Lung (tissue), 12 donors: Measurements from ENCODE around the gene EYS. TPM values are rescaled to one million over a fixed set of nuclear protein-coding genes. Genes with fewer than 3 reads are reported as not detected.
"Not testable (repeated sequence)": the region's sequence is repeated elsewhere in the genome, so short reads cannot be mapped to it uniquely, and the experiment has no call there.

Source experiments
- ATAC-seq: fragments of 200-7000 bp; cut with Tn5 transposase; one replicate; pipeline ENCODE4 v1.9.1; 2020; ENCODE audit warnings: moderate number of reproducible peaks; ENCODE audit not compliant: insufficient read depth, low FRiP score
- DNase-seq, 3 donors: peaks; one replicate each; pipeline ENCODE4 v3.0.0-alpha.2; 2013 to 2017
- H3K27ac ChIP-seq, 2 donors: one replicate each; pipeline ENCODE4 v1.5.1; 2013; ENCODE audit warnings: mild to moderate bottlenecking in 2 of 2, moderate library complexity in 2 of 2, control low read depth in 1 of 2, inconsistent platforms in 1 of 2, low read depth in 1 of 2, low read length in 1 of 2
- H3K27me3 ChIP-seq, 3 donors: one replicate each; pipeline ENCODE4 v1.5.1; 2013; ENCODE audit warnings: low read length in 2 of 3; ENCODE audit not compliant: control insufficient read depth in 3 of 3, insufficient read depth in 3 of 3
- H3K36me3 ChIP-seq, 4 donors: one replicate each; pipeline ENCODE4 v1.5.1; 2013; ENCODE audit warnings: low read length in 4 of 4, mild to moderate bottlenecking in 1 of 4, moderate library complexity in 1 of 4; ENCODE audit not compliant: control insufficient read depth in 4 of 4, insufficient read depth in 4 of 4
- H3K4me1 ChIP-seq, 5 donors: one replicate each; pipeline ENCODE4 v1.5.1; 2013; ENCODE audit warnings: low read length in 5 of 5, mild to moderate bottlenecking in 2 of 5, moderate library complexity in 1 of 5; ENCODE audit not compliant: control insufficient read depth in 5 of 5, insufficient read depth in 5 of 5
- H3K4me3 ChIP-seq: one replicate; pipeline ENCODE4 v1.5.1; 2013; ENCODE audit warnings: mild to moderate bottlenecking, control low read depth, moderate library complexity
- H3K9ac ChIP-seq, 2 donors: one replicate each; pipeline ENCODE4 v1.5.1; 2013; ENCODE audit warnings: low read length in 2 of 2, control low read depth in 1 of 2; ENCODE audit not compliant: insufficient read depth in 1 of 2
- H3K9me3 ChIP-seq, 4 donors: one replicate each; pipeline ENCODE4 v1.5.1; 2013; ENCODE audit warnings: low read length in 3 of 4, mild to moderate bottlenecking in 1 of 4, moderate library complexity in 1 of 4; ENCODE audit not compliant: control insufficient read depth in 4 of 4, insufficient read depth in 3 of 4
- CTCF ChIP-seq: IDR thresholded peaks from 2 replicates; pipeline ENCODE4 v1.5.1; 2012; ENCODE audit warnings: mild to moderate bottlenecking; ENCODE audit errors: control extremely low read depth, extremely low read depth
- WGBS, 2 donors: extraction: QIAGEN DNeasy Blood & Tissue Kit; methylation state at CpG; one replicate each; pipeline ENCODE4 v1.1.7; 2013; 5-methylcytosine and 5-hydroxymethylcytosine counted together
- polyA plus RNA-seq, 2 donors: library from polyadenylated mRNA; stranded (reverse); fragments of 200-250 nt; gene quantifications; one replicate each; pipeline ENCODE4 v1.2.1, GENCODE V29; 2013
- total RNA-seq, 2 donors: library from RNA; depleted of rRNA in 1 of 2; stranded (reverse); fragments of >200 nt in 1 of 2; gene quantifications; one replicate each; pipeline ENCODE4 v1.2.1, GENCODE V29; 2014 to 2021
- donor health status: control.
- donor health status: control.
- donor health status: Bipolar disorder and iron deficiency.
- donor health status: healthy.
- donor health status: DM: yes; HTN: yes; CAD: no.

The EYS gene
- total and polyA plus RNA-seq, 4 donors: 0.06 to 0.34 (median 0.12) TPM

- Histone ChIP-seq H3K27ac (no peak overlapping the region), H3K9ac (no peak overlapping the region), H3K36me3 (no peaks in the 10 kb centered on the region), H3K9me3 (no peaks in the 10 kb centered on the region), H3K27me3 (no peaks in the 10 kb centered on the region), H3K4me1 (no peaks in the 10 kb centered on the region), H3K4me3 (no peak overlapping the region)
- no peak for TF ChIP-seq CTCF
- 36 to 52% methylated on average over 2 of the region's 2 CpGs for WGBS, 2 donors
- no peak for ATAC-seq
- no peak for DNase-seq
Measured at GRCh38 chr6:64482631-64483030, 1224.4 kb downstream of the EYS start.

- DNase-seq: no peak
- H3K27ac ChIP-seq: no peak overlapping the region
- no peak overlapping the region for H3K9ac ChIP-seq
- no peak overlapping the region for H3K4me3 ChIP-seq
- no peaks in the 10 kb centered on the region for H3K27me3 ChIP-seq
- H3K36me3 ChIP-seq: no peaks in the 10 kb centered on the region
- ATAC-seq: no peak
- no peak for TF ChIP-seq CTCF
- no peaks in the 10 kb centered on the region for H3K9me3 ChIP-seq
- no peaks in the 10 kb centered on the region for H3K4me1 ChIP-seq
- WGBS, 2 donors: 84 to 87% methylated on average over 1 of the region's 1 CpG
Measured at GRCh38 chr6:64479134-64479533, 1227.9 kb downstream of the EYS start.

- no peak for TF ChIP-seq CTCF
- no peaks in the 10 kb centered on the region for H3K9me3 ChIP-seq
- no peak overlapping the region for H3K4me3 ChIP-seq
- no peaks in the 10 kb centered on the region for H3K4me1 ChIP-seq
- H3K27me3 ChIP-seq: no peaks in the 10 kb centered on the region
- no peak overlapping the region for H3K27ac ChIP-seq
- no peak overlapping the region for H3K9ac ChIP-seq
- no peaks in the 10 kb centered on the region for H3K36me3 ChIP-seq
- ATAC-seq: no peak
- 60 to 77% methylated on average over 3 of the region's 3 CpGs for WGBS, 2 donors
- DNase-seq: no peak
Measured at GRCh38 chr6:64477391-64477790, 1229.6 kb downstream of the EYS start.

- DNase-seq: no peak
- H3K9ac ChIP-seq: no peak overlapping the region
- H3K4me3 ChIP-seq: no peak overlapping the region
- no peaks in the 10 kb centered on the region for H3K9me3 ChIP-seq
- 67 to 82% methylated on average over 2 of the region's 2 CpGs for WGBS, 2 donors
- H3K36me3 ChIP-seq: no peaks in the 10 kb centered on the region
- no peak overlapping the region for H3K27ac ChIP-seq
- no peaks in the 10 kb centered on the region for H3K27me3 ChIP-seq
- no peak for ATAC-seq
- no peak for TF ChIP-seq CTCF
- no peaks in the 10 kb centered on the region for H3K4me1 ChIP-seq
Measured at GRCh38 chr6:64476935-64477334, 1230.1 kb downstream of the EYS start.

GRCh38 chr6:64469405-64469804, 1237.6 kb downstream of the EYS start:
- H3K9me3 ChIP-seq, DNase-seq, H3K27ac ChIP-seq, H3K36me3 ChIP-seq, H3K4me1 ChIP-seq, H3K4me3 ChIP-seq, H3K27me3 ChIP-seq, H3K9ac ChIP-seq, ATAC-seq: not testable (repeated sequence)
- WGBS, 2 donors: 79 to 95% methylated on average over 12 of the region's 12 CpGs
